GM12873 (cell line): Measurements from ENCODE around the gene ZNF117.

Source experiments
- CTCF ChIP-seq: IDR thresholded peaks from 2 replicates; pipeline ENCODE4 v1.5.1; 2012; ENCODE audit warnings: low read depth, mild to moderate bottlenecking, moderate library complexity, low read length, control low read depth; ENCODE audit not compliant: insufficient read depth; ENCODE audit errors: missing control alignments

ZNF117 gene

GRCh38 chr7:64990216-64990615, 620 bp downstream of the ZNF117 start:
- TF ChIP-seq CTCF, result no peak

DNA sequence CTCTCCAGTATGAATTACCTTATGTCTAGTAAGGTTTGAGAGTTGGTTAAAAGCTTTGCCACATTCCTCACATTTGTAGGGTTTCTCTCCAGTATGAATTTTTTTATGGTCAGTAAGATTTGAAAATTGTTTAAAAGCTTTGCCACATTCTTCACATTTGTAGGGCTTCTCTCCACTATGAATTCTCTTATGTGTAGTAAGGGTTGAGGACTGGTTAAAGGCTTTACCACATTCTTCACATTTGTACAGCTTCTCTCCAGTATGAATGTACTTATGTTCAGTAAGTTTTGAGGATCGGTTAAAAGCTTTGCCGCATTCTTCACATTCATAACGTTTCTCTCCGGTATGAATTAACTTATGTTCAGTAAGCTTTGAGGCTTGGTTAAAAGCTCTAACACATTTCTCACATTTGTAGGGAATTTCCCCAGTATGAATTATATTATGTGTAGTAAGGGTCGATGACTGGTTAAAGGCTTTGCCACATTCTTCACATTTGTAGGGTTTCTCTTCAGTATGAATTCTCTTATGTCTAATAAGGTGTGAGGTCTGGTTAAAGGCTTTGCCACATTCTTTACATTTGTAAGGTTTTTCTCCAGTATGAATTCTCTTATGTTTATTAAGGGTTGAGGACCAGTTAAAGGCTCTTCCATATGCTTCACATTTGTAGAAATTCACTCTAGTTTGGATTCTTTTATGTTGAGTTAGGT, 12.2 kb downstream of the ZNF117 start:
- no peak for TF ChIP-seq CTCF

GRCh38 chr7:64965594-64965993, 25.2 kb downstream of the ZNF117 start:
- no peak for TF ChIP-seq CTCF

DNA sequence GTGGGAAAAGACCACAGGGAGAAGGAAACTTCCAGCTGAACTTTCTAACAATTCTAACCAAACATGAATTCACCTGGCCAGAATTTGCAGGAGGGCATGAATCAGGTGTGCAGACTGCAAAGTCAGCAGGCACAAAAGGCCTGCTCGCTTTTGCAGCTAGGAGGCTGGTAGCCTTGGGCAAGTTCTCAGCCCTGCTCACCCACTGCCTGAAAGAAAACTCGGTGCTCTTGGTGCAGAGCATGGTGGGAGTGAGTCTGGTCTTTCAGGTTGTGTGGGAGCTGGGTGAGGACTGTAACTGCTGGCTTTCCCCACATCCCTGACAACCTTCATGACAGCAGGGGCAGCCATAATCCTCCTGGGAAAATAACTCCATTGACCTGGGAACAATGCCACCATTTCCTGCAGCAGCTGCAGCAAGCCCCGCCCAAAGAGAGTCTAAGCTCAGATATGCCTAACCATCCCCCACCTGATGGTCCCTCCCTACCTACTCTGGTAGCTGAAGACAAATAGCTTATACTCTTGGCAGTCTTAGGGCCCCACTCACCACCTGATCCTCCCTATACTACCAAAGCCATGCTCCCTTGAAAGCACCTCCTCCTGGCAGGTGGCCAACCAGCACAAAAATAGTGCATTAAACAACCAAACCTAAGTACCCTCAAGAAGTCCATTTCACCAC, 31.6 kb downstream of the ZNF117 start:
- TF ChIP-seq CTCF, result no peak

- TF ChIP-seq CTCF, result peak; percentile 73
These were observed 39.5 kb downstream of the ZNF117 start for GRCh38 chr7:64951250-64951848.

GRCh38 chr7:64947252-64948000, 43.4 kb downstream of the ZNF117 start:
- no peak for TF ChIP-seq CTCF

DNA sequence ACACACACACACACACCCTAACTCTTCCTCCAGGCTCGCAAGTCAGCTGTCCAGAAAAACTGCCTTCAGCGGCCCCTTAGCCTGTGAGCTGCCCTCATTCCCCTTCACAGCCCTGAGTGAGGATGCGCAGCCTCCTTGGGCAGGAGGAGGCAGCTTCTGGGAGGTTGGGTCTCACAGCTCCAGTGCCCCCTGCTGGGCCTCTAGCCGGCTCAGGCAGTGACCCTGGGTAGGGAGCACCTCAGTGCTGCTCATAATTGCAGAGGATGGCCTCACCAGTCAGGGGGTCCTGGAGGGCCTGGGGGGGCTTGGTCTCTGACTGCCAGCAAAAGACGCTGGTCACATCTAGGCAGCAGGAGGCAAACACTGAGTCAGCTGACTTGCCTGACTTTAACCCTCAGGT, 44.1 kb downstream of the ZNF117 start:
- TF ChIP-seq CTCF, result peak; percentile 6
